PC-3 (cell line): ENCODE results near the gene MBTPS2.

Experiments
- EZH2phosphoT487 ChIP-seq: fragments of 300-600 bp; sonication (generic); IDR thresholded peaks from 2 replicates; pipeline ENCODE4 v1.6.1; 2018; ENCODE audit warnings: mild to moderate bottlenecking, antibody characterized with exemption, low read length, borderline replicate concordance
- TF ChIP-seq, protein P1 (sequence below): fragments of 300-600 bp; sonication (generic); conservative IDR thresholded peaks from 2 replicates; pipeline ENCODE4 v1.5.1; 2017; ENCODE audit warnings: antibody characterized with exemption, low read depth, mild to moderate bottlenecking, low read length

DNA sequence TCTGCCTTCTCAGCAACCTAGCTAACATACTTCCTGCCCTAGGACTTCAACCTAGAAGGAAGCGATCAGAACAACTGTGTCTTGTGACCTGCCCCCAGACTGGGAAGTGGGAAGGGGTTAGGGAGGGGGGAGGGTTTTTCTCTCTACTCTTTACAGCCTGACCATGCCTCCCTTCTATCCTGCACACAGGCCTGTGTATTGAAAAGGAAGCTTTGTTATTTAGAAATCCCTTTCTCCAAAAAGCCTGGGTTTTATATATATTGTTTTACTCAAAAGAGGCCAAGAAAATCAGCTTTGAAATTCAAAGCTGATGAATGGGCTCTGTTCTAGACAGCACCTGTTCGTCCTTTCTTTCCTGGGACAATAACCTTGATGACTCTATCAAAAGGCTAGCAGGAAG lies 65.9 kb downstream of the MBTPS2 start:
- no peak for TF ChIP-seq EZH2phosphoT487
- TF ChIP-seq, protein P1, sequence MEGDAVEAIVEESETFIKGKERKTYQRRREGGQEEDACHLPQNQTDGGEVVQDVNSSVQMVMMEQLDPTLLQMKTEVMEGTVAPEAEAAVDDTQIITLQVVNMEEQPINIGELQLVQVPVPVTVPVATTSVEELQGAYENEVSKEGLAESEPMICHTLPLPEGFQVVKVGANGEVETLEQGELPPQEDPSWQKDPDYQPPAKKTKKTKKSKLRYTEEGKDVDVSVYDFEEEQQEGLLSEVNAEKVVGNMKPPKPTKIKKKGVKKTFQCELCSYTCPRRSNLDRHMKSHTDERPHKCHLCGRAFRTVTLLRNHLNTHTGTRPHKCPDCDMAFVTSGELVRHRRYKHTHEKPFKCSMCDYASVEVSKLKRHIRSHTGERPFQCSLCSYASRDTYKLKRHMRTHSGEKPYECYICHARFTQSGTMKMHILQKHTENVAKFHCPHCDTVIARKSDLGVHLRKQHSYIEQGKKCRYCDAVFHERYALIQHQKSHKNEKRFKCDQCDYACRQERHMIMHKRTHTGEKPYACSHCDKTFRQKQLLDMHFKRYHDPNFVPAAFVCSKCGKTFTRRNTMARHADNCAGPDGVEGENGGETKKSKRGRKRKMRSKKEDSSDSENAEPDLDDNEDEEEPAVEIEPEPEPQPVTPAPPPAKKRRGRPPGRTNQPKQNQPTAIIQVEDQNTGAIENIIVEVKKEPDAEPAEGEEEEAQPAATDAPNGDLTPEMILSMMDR: no peak
